HL-60 (cell line): ENCODE data around the gene ERCC4.

Source experiments
- CTCF ChIP-seq: IDR thresholded peaks from one replicate; pipeline ENCODE4 v1.5.1; 2011; ENCODE audit warnings: low read length, control low read depth, inconsistent platforms; ENCODE audit not compliant: insufficient read depth
- GABPA ChIP-seq: IDR thresholded peaks from 2 replicates; pipeline ENCODE4 v1.6.1; 2012; ENCODE audit warnings: low read depth
- POLR2AphosphoS5 ChIP-seq: IDR thresholded peaks from 2 replicates; pipeline ENCODE4 v1.6.1; 2012; ENCODE audit warnings: low read depth
- REST ChIP-seq: IDR thresholded peaks from 2 replicates; pipeline ENCODE4 v1.6.1; 2012; ENCODE audit warnings: low read depth; ENCODE audit not compliant: insufficient replicate concordance

GRCh38 chr16:13875614-13876284 is 44.2 kb upstream of the ERCC4 start:
- no peak for TF ChIP-seq CTCF
- TF ChIP-seq POLR2AphosphoS5, result no peak
- TF ChIP-seq GABPA, result no peak
- no peak for TF ChIP-seq REST
